Neuronal stem cell (in vitro differentiated cells): ENCODE measurements around the gene LILRA1.
"Not testable (repeated sequence)": the region's sequence is repeated elsewhere in the genome, so short reads cannot be mapped to it uniquely, and the experiment has no call there.

Experiments used
- DNase-seq: peaks from one replicate; pipeline ENCODE4 v3.0.0-alpha.2; 2013; ENCODE audit warnings: low spot score
- H2AFZ ChIP-seq: one replicate; pipeline ENCODE4 v1.6.1; 2013; ENCODE audit warnings: mild to moderate bottlenecking, low read length, inconsistent platforms
- H2AK5ac ChIP-seq: 2 replicates; pipeline ENCODE4 v1.6.1; 2013; ENCODE audit warnings: low read depth, mild to moderate bottlenecking, inconsistent platforms, low read length, moderate library complexity, mixed read lengths
- H2BK120ac ChIP-seq: 2 replicates; pipeline ENCODE4 v1.6.1; 2013; ENCODE audit warnings: low read depth, mild to moderate bottlenecking, inconsistent platforms, low read length, moderate library complexity, mixed read lengths
- H2BK12ac ChIP-seq: one replicate; pipeline ENCODE4 v1.6.1; 2013; ENCODE audit warnings: low read length, inconsistent platforms
- H2BK15ac ChIP-seq: 2 replicates; pipeline ENCODE4 v1.6.1; 2013; ENCODE audit warnings: mild to moderate bottlenecking, low read length, inconsistent platforms, mixed read lengths
- H2BK5ac ChIP-seq: one replicate; pipeline ENCODE4 v1.6.1; 2013; ENCODE audit warnings: inconsistent platforms, mild to moderate bottlenecking, low read length, moderate library complexity
- H3K14ac ChIP-seq: one replicate; pipeline ENCODE4 v1.6.1; 2013; ENCODE audit warnings: low read length, inconsistent platforms
- H3K18ac ChIP-seq: 2 replicates; pipeline ENCODE4 v1.6.1; 2013; ENCODE audit warnings: low read length, inconsistent platforms
- H3K23ac ChIP-seq: 2 replicates; pipeline ENCODE4 v1.6.1; 2013; ENCODE audit warnings: low read depth, mild to moderate bottlenecking, mixed read lengths, low read length, inconsistent platforms; ENCODE audit not compliant: poor library complexity
- H3K27ac ChIP-seq: replicated peaks from 3 replicates; pipeline ENCODE4 v1.5.1; 2013; ENCODE audit warnings: low read length, inconsistent platforms
- H3K27me3 ChIP-seq, 3 experiments: 2 replicates each; pipeline ENCODE4 v1.6.1; 2013; ENCODE audit warnings: low read length in 3 of 3, mild to moderate bottlenecking in 2 of 3, inconsistent platforms in 1 of 3, low read depth in 1 of 3, mixed read lengths in 1 of 3, moderate library complexity in 1 of 3; ENCODE audit not compliant: control insufficient read depth in 3 of 3, insufficient read depth in 3 of 3
- H3K36me3 ChIP-seq, 2 donors: replicated peaks in 1 of 2; 2 replicates each; pipeline ENCODE4 v1.6.1; 2013; ENCODE audit warnings: low read length in 2 of 2; ENCODE audit not compliant: control insufficient read depth in 2 of 2, insufficient read depth in 2 of 2
- H3K4ac ChIP-seq: 2 replicates; pipeline ENCODE4 v1.6.1; 2013; ENCODE audit warnings: inconsistent platforms, mild to moderate bottlenecking, low read length, moderate library complexity
- H3K4me1 ChIP-seq, 2 donors: 1 replicate in 1 of 2; 2 replicates in 1 of 2; pipeline ENCODE4 v1.6.1; 2013; ENCODE audit warnings: low read length in 2 of 2, low read depth in 1 of 2; ENCODE audit not compliant: control insufficient read depth in 2 of 2, insufficient read depth in 1 of 2
- H3K4me2 ChIP-seq: one replicate; pipeline ENCODE4 v1.6.1; 2013; ENCODE audit warnings: mild to moderate bottlenecking, low read length, inconsistent platforms; ENCODE audit not compliant: insufficient read depth, poor library complexity, severe bottlenecking
- H3K4me3 ChIP-seq, 2 donors: 2 replicates each; pipeline ENCODE4 v1.5.1; 2013; ENCODE audit warnings: low read length in 2 of 2, mild to moderate bottlenecking in 2 of 2, inconsistent platforms in 1 of 2, moderate library complexity in 1 of 2
- H3K79me1 ChIP-seq: one replicate; pipeline ENCODE4 v1.6.1; 2013; ENCODE audit warnings: low read depth, mild to moderate bottlenecking, inconsistent platforms, low read length, moderate library complexity
- H3K9ac ChIP-seq: one replicate; pipeline ENCODE4 v1.6.1; 2013; ENCODE audit warnings: mild to moderate bottlenecking, low read depth, low read length, inconsistent platforms; ENCODE audit not compliant: poor library complexity
- H3K9me3 ChIP-seq, 2 donors: replicated peaks in 1 of 2; 2 replicates each; pipeline versions ENCODE3 to v1.6.1; 2013; ENCODE audit warnings: low read length in 2 of 2, mild to moderate bottlenecking in 2 of 2, inconsistent platforms in 1 of 2, low read depth in 1 of 2, mixed read lengths in 1 of 2, moderate library complexity in 1 of 2; ENCODE audit not compliant: control insufficient read depth in 2 of 2, insufficient read depth in 1 of 2
- H4K8ac ChIP-seq: one replicate; pipeline ENCODE4 v1.6.1; 2013; ENCODE audit warnings: low read depth, mild to moderate bottlenecking, inconsistent platforms, low read length, moderate library complexity
- H4K91ac ChIP-seq: one replicate; pipeline ENCODE4 v1.6.1; 2013; ENCODE audit warnings: low read length, low read depth, mild to moderate bottlenecking, inconsistent platforms; ENCODE audit not compliant: poor library complexity
- WGBS, 2 donors: extraction: QIAGEN DNeasy Blood & Tissue Kit; methylation state at CpG; one replicate each; pipeline ENCODE4 v1.1.7; 2013; ENCODE audit warnings: missing lambda C conversion rate in 2 of 2, mixed read lengths in 1 of 2; ENCODE audit not compliant: insufficient read length in 2 of 2, insufficient replicate concordance in 1 of 2; ENCODE audit errors: extremely low coverage in 2 of 2; 5-methylcytosine and 5-hydroxymethylcytosine counted together

Gene LILRA1

GRCh38 chr19:54587026-54587425 is 6.4 kb upstream of the LILRA1 start:
- no peak overlapping the region for H3K27ac ChIP-seq
- no peak overlapping the region for H3K9ac ChIP-seq
- DNase-seq, result no peak
- H2BK5ac ChIP-seq, result no peak overlapping the region
- no peaks in the 10 kb centered on the region for H3K4me1 ChIP-seq
- no peak overlapping the region for H2BK15ac ChIP-seq
- no peaks in the 10 kb centered on the region for H3K36me3 ChIP-seq
- no peak overlapping the region for H4K8ac ChIP-seq
- H3K23ac ChIP-seq, result no peak overlapping the region
- no CpG with 5 or more reads among the region's 7 CpGs for WGBS, 2 donors
- no peak overlapping the region for H3K4ac ChIP-seq
- H2AK5ac ChIP-seq, result no peak overlapping the region
- H2BK12ac ChIP-seq, result no peak overlapping the region
- no peak overlapping the region for H2AFZ ChIP-seq
- no peak overlapping the region for H3K18ac ChIP-seq
- H3K27me3 ChIP-seq, result peaks cover 0 to 4% (median 1%) of the 10 kb centered on the region in 3 experiments
- H4K91ac ChIP-seq, result no peak overlapping the region
- peaks cover 0 to 26% of the 10 kb centered on the region in 2 donors for H3K9me3 ChIP-seq
- H3K4me3 ChIP-seq, result no peak overlapping the region
- no peak overlapping the region for H3K14ac ChIP-seq
- no peak overlapping the region for H3K4me2 ChIP-seq
- H3K79me1 ChIP-seq, result no peaks in the 10 kb centered on the region
- no peak overlapping the region for H2BK120ac ChIP-seq

- WGBS, 2 donors, result no CpG with 5 or more reads among the region's 9 CpGs
- not testable (repeated sequence) for H4K91ac ChIP-seq, H2BK5ac ChIP-seq, H3K36me3 ChIP-seq, H3K14ac ChIP-seq, H2AFZ ChIP-seq, H2BK120ac ChIP-seq, H3K4me3 ChIP-seq, H3K4ac ChIP-seq, H2BK15ac ChIP-seq, H3K23ac ChIP-seq, H3K4me1 ChIP-seq, H3K9ac ChIP-seq, H2AK5ac ChIP-seq, H3K18ac ChIP-seq, DNase-seq, H3K4me2 ChIP-seq, H2BK12ac ChIP-seq, H3K27ac ChIP-seq, H4K8ac ChIP-seq, H3K79me1 ChIP-seq
- H3K9me3 ChIP-seq, result peaks cover 0 to 23% of the 10 kb centered on the region in 2 donors
- peaks cover 0 to 29% (median 0%) of the 10 kb centered on the region in 3 experiments for H3K27me3 ChIP-seq
Measured at GRCh38 chr19:54593931-54594626, 647 bp downstream of the LILRA1 start.

GRCh38 chr19:54594737-54595136 is 1.3 kb downstream of the LILRA1 start:
- Histone ChIP-seq H3K27me3 (peaks cover 0 to 29% (median 0%) of the 10 kb centered on the region in 3 experiments), H3K14ac (no peak overlapping the region), H2AK5ac (no peak overlapping the region), H3K18ac (no peak overlapping the region), H4K91ac (no peak overlapping the region), H3K9ac (no peak overlapping the region), H3K36me3 (no peaks in the 10 kb centered on the region), H3K4me3 (no peak overlapping the region), H3K27ac (no peak overlapping the region), H3K9me3 (peaks cover 0 to 21% of the 10 kb centered on the region in 2 donors), H2BK15ac (no peak overlapping the region), H4K8ac (no peak overlapping the region), H3K23ac (no peak overlapping the region), H2BK120ac (no peak overlapping the region), H3K79me1 (no peaks in the 10 kb centered on the region), H2BK12ac (no peak overlapping the region), H3K4ac (no peak overlapping the region), H3K4me1 (no peaks in the 10 kb centered on the region), H2BK5ac (no peak overlapping the region), H2AFZ (no peak overlapping the region), H3K4me2 (no peak overlapping the region)
- no CpG with 5 or more reads among the region's 5 CpGs for WGBS, 2 donors
- no peak for DNase-seq

GRCh38 chr19:54595680-54596436 is 2.4 kb downstream of the LILRA1 start:
- H3K14ac ChIP-seq, H3K18ac ChIP-seq: not testable (repeated sequence)

More at GRCh38 chr19:54595680-54596436, 2.4 kb downstream of the LILRA1 start:
- no CpG with 5 or more reads among the region's 26 CpGs for WGBS, 2 donors
- not testable (repeated sequence) for H3K4me1 ChIP-seq, H2AK5ac ChIP-seq, H2BK120ac ChIP-seq, H3K4me3 ChIP-seq, DNase-seq, H3K9ac ChIP-seq, H4K8ac ChIP-seq, H2BK15ac ChIP-seq, H3K27ac ChIP-seq, H2BK5ac ChIP-seq, H3K79me1 ChIP-seq, H2BK12ac ChIP-seq, H2AFZ ChIP-seq, H4K91ac ChIP-seq, H3K36me3 ChIP-seq, H3K23ac ChIP-seq, H3K4ac ChIP-seq, H3K4me2 ChIP-seq
- peaks cover 0 to 18% of the 10 kb centered on the region in 2 donors for H3K9me3 ChIP-seq
- H3K27me3 ChIP-seq, result peaks cover 0 to 29% (median 0%) of the 10 kb centered on the region in 3 experiments
